A549 (cell line): Measurements from ENCODE around the gene FYB1. TPM values are rescaled to one million over a fixed set of nuclear protein-coding genes. Genes with fewer than 3 reads are reported as not detected.
A peak's percentile ranks its signal among the peaks of the same experiment; 100 is the strongest.

Source experiments
- ATAC-seq, 2 experiments: fragments of 200-7000 bp in 1 of 2; fragments of >200 bp in 1 of 2; cut with Nextera tagmentation in 1 of 2; cut with Tn5 transposase in 1 of 2; 3 replicates each; pipeline versions ENCODE4 v1.8.0 to v1.9.1; 2018 to 2020; ENCODE audit warnings: mild to moderate bottlenecking in 1 of 2, moderate library complexity in 1 of 2
- CTCF ChIA-PET: fragments of 300-600 bp; sonication (Branson Sonifier 250); formaldehyde crosslinking; extraction: SDS; loops from one replicate; lab custom pipeline; 2021; ENCODE audit warnings: antibody characterized with exemption, inconsistent platforms; lab: Yijun Ruan, JAX
- POLR2A ChIA-PET: fragments of 350-600 bp; formaldehyde crosslinking; extraction: SDS; loops from one replicate; lab custom pipeline; 2021; ENCODE audit warnings: antibody characterized with exemption, inconsistent platforms; lab: Yijun Ruan, JAX
- DNase-seq, 2 experiments: peaks; one replicate each; pipeline versions ENCODE4 v3.0.0 to v3.0.0-alpha.2; 2011 to 2016; ENCODE audit warnings: low read depth in 1 of 2, low spot score in 1 of 2
- FAIRE-seq: peaks from 2 replicates; lab custom pipeline; 2011; peaks lifted over from hg19 to GRCh38; lab: Jason Lieb, UNC
- H3K27ac ChIP-seq, 2 experiments: fragments of >200 bp; sonication (Bioruptor Twin); formaldehyde crosslinking; 3 replicates each; pipeline ENCODE4 v1.5.1; 2016 to 2017
- H3K4me1 ChIP-seq: fragments of >200 bp; sonication (Bioruptor Twin); formaldehyde crosslinking; 3 replicates; pipeline ENCODE4 v1.6.1; 2016
- H3K4me2 ChIP-seq: fragments of >200 bp; sonication (Bioruptor Twin); formaldehyde crosslinking; 3 replicates; pipeline ENCODE4 v1.6.1; 2016
- H3K4me3 ChIP-seq: fragments of >200 bp; sonication (Bioruptor Twin); formaldehyde crosslinking; 3 replicates; pipeline ENCODE4 v1.5.1; 2016
- H3K9me3 ChIP-seq: fragments of >200 bp; sonication (Bioruptor Twin); formaldehyde crosslinking; 3 replicates; pipeline ENCODE4 v1.6.1; 2016
- BHLHE40 ChIP-seq: IDR thresholded peaks from 2 replicates; pipeline ENCODE4 v1.6.1; 2012; ENCODE audit warnings: low read depth, low read length, inconsistent platforms
- CBX2 ChIP-seq: fragments of 200-600 bp; sonication (generic); IDR thresholded peaks from 2 replicates; pipeline ENCODE4 v1.6.1; 2016; ENCODE audit warnings: low read depth, mild to moderate bottlenecking, borderline replicate concordance
- CEBPB ChIP-seq, 2 experiments: fragments of >200 bp in 1 of 2; sonication (Bioruptor Twin) in 1 of 2; formaldehyde crosslinking in 1 of 2; IDR thresholded peaks; 2 replicates each; pipeline ENCODE4 v1.6.1; 2012 to 2016
- FOSL2 ChIP-seq, 2 experiments: fragments of 450-650 bp in 1 of 2; fragments of >200 bp in 1 of 2; sonication (Bioruptor Twin) in 1 of 2; formaldehyde crosslinking; IDR thresholded peaks; 2 replicates each; pipeline versions ENCODE4 v1.5.0 to v1.6.1; 2016 to 2020; ENCODE audit warnings: mild to moderate bottlenecking in 1 of 2, moderate library complexity in 1 of 2
- JUNB ChIP-seq: fragments of >200 bp; sonication (Bioruptor Twin); formaldehyde crosslinking; IDR thresholded peaks from 2 replicates; pipeline ENCODE4 v1.6.1; 2016
- KDM5A ChIP-seq: fragments of 200-600 bp; sonication (generic); IDR thresholded peaks from 2 replicates; pipeline ENCODE4 v1.6.1; 2016; ENCODE audit warnings: antibody characterized with exemption, mild to moderate bottlenecking
- NFE2L2 ChIP-seq: fragments of 150-350 bp; conservative IDR thresholded peaks from 2 replicates; pipeline ENCODE4 v1.6.1; 2014; ENCODE audit warnings: low read length
- NR3C1 ChIP-seq: fragments of >200 bp; sonication (Bioruptor Twin); formaldehyde crosslinking; IDR thresholded peaks from 3 replicates; pipeline ENCODE4 v1.6.1; 2017
- RAD21 ChIP-seq, 2 experiments: fragments of >200 bp in 1 of 2; sonication (Bioruptor Twin) in 1 of 2; formaldehyde crosslinking in 1 of 2; IDR thresholded peaks in 1 of 2; conservative IDR thresholded peaks in 1 of 2; 2 replicates in 1 of 2; 3 replicates in 1 of 2; pipeline ENCODE4 v1.6.1; 2012 to 2018; ENCODE audit warnings: inconsistent platforms in 1 of 2
- RARB ChIP-seq: fragments of 250-450 bp; sonication (Bioruptor Pico); IDR thresholded peaks from 2 replicates; pipeline ENCODE4 v1.8.0; 2021; ENCODE audit warnings: mild to moderate bottlenecking, moderate library complexity
- RCOR1 ChIP-seq: fragments of 150-350 bp; IDR thresholded peaks from 2 replicates; pipeline ENCODE4 v1.6.1; 2014; ENCODE audit warnings: antibody characterized with exemption, low read length, low read depth
- RFX5 ChIP-seq: fragments of 450-650 bp; IDR thresholded peaks from 2 replicates; pipeline ENCODE4 v1.7.1; 2014; ENCODE audit warnings: antibody characterized with exemption, mild to moderate bottlenecking, moderate library complexity
- RNF2 ChIP-seq: fragments of 200-600 bp; sonication (generic); IDR thresholded peaks from 2 replicates; pipeline ENCODE4 v1.6.1; 2016; ENCODE audit warnings: low read depth, mild to moderate bottlenecking, antibody characterized with exemption, moderate library complexity, borderline replicate concordance
- SREBF2 ChIP-seq: fragments of 450-650 bp; IDR thresholded peaks from 2 replicates; pipeline ENCODE4 v1.6.1; 2014; ENCODE audit warnings: mild to moderate bottlenecking, moderate library complexity
- WGBS: methylation state at CpG from one replicate; pipeline ENCODE4 v1.1.6; 2017; ENCODE audit errors: missing lambda C conversion rate; 5-methylcytosine and 5-hydroxymethylcytosine counted together
- polyA plus RNA-seq, 4 experiments: library from polyadenylated mRNA; depleted of rRNA in 3 of 4; stranded (reverse); fragments of >200 nt; fragmentation: RNase III in 1 of 4; extraction: RNeasy Plus Mini Kit Qiagen cat#74134 plus additional on column Dnase treatment in 1 of 4; gene quantifications; 2 replicates in 3 of 4; 3 replicates in 1 of 4; pipeline ENCODE4 v1.2.3, GENCODE V29; 2011 to 2017
- TF ChIP-seq, protein P1 (sequence below): fragments of 200-600 bp; sonication (generic); IDR thresholded peaks from 2 replicates; pipeline ENCODE4 v1.6.1; 2016; ENCODE audit warnings: antibody characterized with exemption, mild to moderate bottlenecking, moderate library complexity
- TF ChIP-seq, protein P2 (sequence below): fragments of >200 bp; sonication (Bioruptor Twin); formaldehyde crosslinking; IDR thresholded peaks from 2 replicates; pipeline ENCODE4 v1.6.1; 2016
- TF ChIP-seq, protein P3 (sequence below): fragments of 450-650 bp; IDR thresholded peaks from 2 replicates; pipeline ENCODE4 v1.6.1; 2014; ENCODE audit warnings: antibody characterized with exemption

FYB1 gene
- polyA plus RNA-seq, 2 of the 4 experiments (the other 2 are of a cell fraction), result 7.4 to 34.6 TPM

GRCh38 chr5:39178171-39178570, 41.2 kb downstream of the FYB1 start:
- Histone ChIP-seq H3K4me1 (peaks cover 10% of the 10 kb centered on the region), H3K4me2 (peak overlapping the region; percentile 5; the same call in 1 of the 3 replicates), H3K4me3 (no peak overlapping the region), H3K9me3 (no peaks in the 10 kb centered on the region), H3K27ac (no peak overlapping the region; a peak in 1 of 6 replicates)
- peak in 1 of 2 experiments; percentile 71; a peak in 4 of 6 replicates for ATAC-seq
- WGBS, result 1% methylated on average over 3 of the region's 3 CpGs
- peak in 1 of 2 experiments; percentile 27 for DNase-seq
- FAIRE-seq, result peak; percentile 43
- TF ChIP-seq, protein P1, sequence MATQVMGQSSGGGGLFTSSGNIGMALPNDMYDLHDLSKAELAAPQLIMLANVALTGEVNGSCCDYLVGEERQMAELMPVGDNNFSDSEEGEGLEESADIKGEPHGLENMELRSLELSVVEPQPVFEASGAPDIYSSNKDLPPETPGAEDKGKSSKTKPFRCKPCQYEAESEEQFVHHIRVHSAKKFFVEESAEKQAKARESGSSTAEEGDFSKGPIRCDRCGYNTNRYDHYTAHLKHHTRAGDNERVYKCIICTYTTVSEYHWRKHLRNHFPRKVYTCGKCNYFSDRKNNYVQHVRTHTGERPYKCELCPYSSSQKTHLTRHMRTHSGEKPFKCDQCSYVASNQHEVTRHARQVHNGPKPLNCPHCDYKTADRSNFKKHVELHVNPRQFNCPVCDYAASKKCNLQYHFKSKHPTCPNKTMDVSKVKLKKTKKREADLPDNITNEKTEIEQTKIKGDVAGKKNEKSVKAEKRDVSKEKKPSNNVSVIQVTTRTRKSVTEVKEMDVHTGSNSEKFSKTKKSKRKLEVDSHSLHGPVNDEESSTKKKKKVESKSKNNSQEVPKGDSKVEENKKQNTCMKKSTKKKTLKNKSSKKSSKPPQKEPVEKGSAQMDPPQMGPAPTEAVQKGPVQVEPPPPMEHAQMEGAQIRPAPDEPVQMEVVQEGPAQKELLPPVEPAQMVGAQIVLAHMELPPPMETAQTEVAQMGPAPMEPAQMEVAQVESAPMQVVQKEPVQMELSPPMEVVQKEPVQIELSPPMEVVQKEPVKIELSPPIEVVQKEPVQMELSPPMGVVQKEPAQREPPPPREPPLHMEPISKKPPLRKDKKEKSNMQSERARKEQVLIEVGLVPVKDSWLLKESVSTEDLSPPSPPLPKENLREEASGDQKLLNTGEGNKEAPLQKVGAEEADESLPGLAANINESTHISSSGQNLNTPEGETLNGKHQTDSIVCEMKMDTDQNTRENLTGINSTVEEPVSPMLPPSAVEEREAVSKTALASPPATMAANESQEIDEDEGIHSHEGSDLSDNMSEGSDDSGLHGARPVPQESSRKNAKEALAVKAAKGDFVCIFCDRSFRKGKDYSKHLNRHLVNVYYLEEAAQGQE, result no peak
- TF ChIP-seq FOSL2 (IDR thresholded peaks at IDR 0.05), result no peak
- peak; percentile 72 for TF ChIP-seq FOSL2 (CRISPR knock-in tag; IDR thresholded peaks at IDR 0.05)
- TF ChIP-seq, protein P2, sequence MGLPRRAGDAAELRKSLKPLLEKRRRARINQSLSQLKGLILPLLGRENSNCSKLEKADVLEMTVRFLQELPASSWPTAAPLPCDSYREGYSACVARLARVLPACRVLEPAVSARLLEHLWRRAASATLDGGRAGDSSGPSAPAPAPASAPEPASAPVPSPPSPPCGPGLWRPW, result no peak
- TF ChIP-seq CEBPB (IDR thresholded peaks at IDR 0.05), result peak in 1 of 2 experiments; percentile 8; a peak in 1 of 4 replicates
- TF ChIP-seq RCOR1, result no peak
- ChIA-PET POLR2A (no interaction called here), CTCF (interaction anchor here (1.2 kb wide), 1 partner anchor 26 kb away, joined by 3 read pairs; no protein-coding TSS in a partner anchor)

DNA sequence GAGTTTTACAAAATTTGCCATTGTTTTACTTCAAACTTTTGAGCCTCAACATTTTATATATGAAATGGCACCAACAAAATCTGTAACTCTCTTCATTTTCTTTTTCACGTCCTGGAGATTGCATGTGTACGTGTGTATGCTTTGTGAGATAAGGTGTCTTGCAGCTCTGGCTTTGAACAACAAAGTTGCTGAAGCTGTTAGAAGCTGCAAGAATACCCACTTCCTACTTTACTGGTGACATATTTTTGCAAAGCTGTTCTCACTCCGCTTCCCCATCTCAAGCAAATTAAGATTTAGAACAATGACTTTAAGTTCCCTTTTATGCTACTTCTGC, 41.8 kb downstream of the FYB1 start:
- no peaks in the 10 kb centered on the region for H3K9me3 ChIP-seq
- TF ChIP-seq KDM5A, result no peak
- TF ChIP-seq NR3C1, result no peak
- TF ChIP-seq FOSL2 (IDR thresholded peaks at IDR 0.05), result no peak
- no peak for TF ChIP-seq FOSL2 (CRISPR knock-in tag; IDR thresholded peaks at IDR 0.05)
- TF ChIP-seq, protein P3, sequence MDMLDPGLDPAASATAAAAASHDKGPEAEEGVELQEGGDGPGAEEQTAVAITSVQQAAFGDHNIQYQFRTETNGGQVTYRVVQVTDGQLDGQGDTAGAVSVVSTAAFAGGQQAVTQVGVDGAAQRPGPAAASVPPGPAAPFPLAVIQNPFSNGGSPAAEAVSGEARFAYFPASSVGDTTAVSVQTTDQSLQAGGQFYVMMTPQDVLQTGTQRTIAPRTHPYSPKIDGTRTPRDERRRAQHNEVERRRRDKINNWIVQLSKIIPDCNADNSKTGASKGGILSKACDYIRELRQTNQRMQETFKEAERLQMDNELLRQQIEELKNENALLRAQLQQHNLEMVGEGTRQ, result no peak
- no peak for TF ChIP-seq NFE2L2
- TF ChIP-seq RNF2, result no peak
- no peak for TF ChIP-seq BHLHE40
- TF ChIP-seq CBX2, result no peak
- no peak for TF ChIP-seq CEBPB (IDR thresholded peaks at IDR 0.05)
- TF ChIP-seq RARB (CRISPR knock-in tag), result no peak
- no peak for TF ChIP-seq RFX5
- TF ChIP-seq RCOR1, result no peak
- TF ChIP-seq, all 56 proteins: peak for 0
- H3K4me1 ChIP-seq, result peaks cover 10% of the 10 kb centered on the region
- WGBS, result 91% methylated on average over 3 of the region's 3 CpGs
- POLR2A ChIA-PET, result no interaction called here
- peak overlapping the region in 1 of 2 experiments; percentile 28; a peak in 2 of 6 replicates for H3K27ac ChIP-seq
- ATAC-seq (no peak), FAIRE-seq (no peak), DNase-seq (no peak)
- H3K4me2 ChIP-seq, result peak overlapping the region; percentile 5; the same call in 1 of the 3 replicates
- no peak overlapping the region for H3K4me3 ChIP-seq
- CTCF ChIA-PET, result interaction anchor here (1.1 kb wide), 1 partner anchor 20 kb away, joined by 3 read pairs; no protein-coding TSS in a partner anchor

GRCh38 chr5:39176759-39177630, 42.4 kb downstream of the FYB1 start:
- POLR2A ChIA-PET, result no interaction called here

More at GRCh38 chr5:39176759-39177630, 42.4 kb downstream of the FYB1 start:
- DNase-seq (no peak), FAIRE-seq (peak; percentile 23)
- CTCF ChIA-PET, result interaction anchor here (1.1 kb wide), 1 partner anchor 19 kb away, joined by 3 read pairs; no protein-coding TSS in a partner anchor
- TF ChIP-seq, protein P2, result no peak
- no peak for TF ChIP-seq JUNB
- no peak for TF ChIP-seq RAD21 (conservative IDR thresholded peaks at IDR 0.05 in 1 of 2, IDR thresholded peaks at IDR 0.05 in 1 of 2)
- no peak for TF ChIP-seq NR3C1
- TF ChIP-seq BHLHE40, result no peak
- no peak for TF ChIP-seq SREBF2
- TF ChIP-seq, all 56 proteins: peak for 0
- H3K4me2 ChIP-seq, result no peak overlapping the region
- WGBS, result 93% methylated on average over 3 of the region's 3 CpGs
- no peaks in the 10 kb centered on the region for H3K9me3 ChIP-seq
- H3K4me1 ChIP-seq, result peaks cover 10% of the 10 kb centered on the region
- H3K27ac ChIP-seq, result peak overlapping the region in 1 of 2 experiments; percentile 23; a peak in 2 of 6 replicates
- no peak for ATAC-seq
- no peak overlapping the region for H3K4me3 ChIP-seq
